Measurements from ENCODE around the gene PCSK1N. TPM values are rescaled to one million over a fixed set of nuclear protein-coding genes. Genes with fewer than 3 reads are reported as not detected.

The PCSK1N gene
- total RNA-seq, 2 donors from 2014 or later = 2.9 to 4.0 TPM

- DNase-seq = peak; percentile 69
- no peaks in the 10 kb centered on the region for H3K9me3 ChIP-seq (ENCODE audit: control insufficient read depth, low read length)
- H3K4me1 ChIP-seq (ENCODE audit: control insufficient read depth, insufficient read depth, low read length) = no peaks in the 10 kb centered on the region
- peaks cover 45% of the 10 kb centered on the region for H3K27me3 Mint-ChIP-seq (ENCODE audit: insufficient read depth)
- H3K27ac ChIP-seq (ENCODE audit: low read depth, low read length) = no peak overlapping the region
- H3K27me3 ChIP-seq (ENCODE audit: control insufficient read depth, insufficient read depth, low read length, poor library complexity, severe bottlenecking) = peaks cover 17% of the 10 kb centered on the region
- H3K27ac Mint-ChIP-seq = no peak overlapping the region
- 86 to 95% methylated on average over 19 to 67 of the region's 73 CpGs for WGBS, 2 experiments (ENCODE audit: insufficient coverage in 1 of 2, insufficient read length in 1 of 2)
- H3K4me3 Mint-ChIP-seq = peak overlapping the region; percentile 38
- no peak overlapping the region for H3K4me3 ChIP-seq (ENCODE audit: low read length)
- no peak overlapping the region for H3K9ac ChIP-seq (ENCODE audit: extremely low read depth, low read length, poor library complexity, severe bottlenecking)
- peaks cover 41% of the 10 kb centered on the region for H3K36me3 Mint-ChIP-seq (ENCODE audit: low read depth)
- TF ChIP-seq CTCF (conservative IDR thresholded peaks at IDR 0.05) = no peak
- H3K4me1 Mint-ChIP-seq = no peaks in the 10 kb centered on the region
- no peaks in the 10 kb centered on the region for H3K36me3 ChIP-seq (ENCODE audit: control insufficient read depth, insufficient read depth, low read length)
- H3K9me3 Mint-ChIP-seq = peaks cover 65% of the 10 kb centered on the region
These were observed 8.3 kb downstream of the PCSK1N start for GRCh38 chrX:48826876-48827653.

GRCh38 chrX:48826135-48826875 lies 9.1 kb downstream of the PCSK1N start, which contains the start of gene ERAS:
Gene ERAS, plus strand, starts transcription at chrX:48826513. Its CDS starts 2,611 bp downstream, at chrX:48829124.
- H3K4me1 Mint-ChIP-seq = no peaks in the 10 kb centered on the region
- H3K9me3 ChIP-seq (ENCODE audit: control insufficient read depth, low read length) = no peaks in the 10 kb centered on the region
- H3K27ac ChIP-seq (ENCODE audit: low read depth, low read length) = no peak within 1 kb of the TSS
- H3K27ac Mint-ChIP-seq = no peak within 1 kb of the TSS
- WGBS, 2 experiments (ENCODE audit: insufficient coverage in 1 of 2, insufficient read length in 1 of 2) = 96 to 98% methylated on average over 7 to 65 of the region's 67 CpGs
- no peak for DNase-seq
- peak within 1 kb of the TSS; percentile 38 for H3K4me3 Mint-ChIP-seq
- no peak for TF ChIP-seq CTCF (conservative IDR thresholded peaks at IDR 0.05)
- H3K27me3 Mint-ChIP-seq (ENCODE audit: insufficient read depth) = peaks cover 37% of the 10 kb centered on the region
- no peak within 1 kb of the TSS for H3K9ac ChIP-seq (ENCODE audit: extremely low read depth, low read length, poor library complexity, severe bottlenecking)
- H3K4me1 ChIP-seq (ENCODE audit: control insufficient read depth, insufficient read depth, low read length) = no peaks in the 10 kb centered on the region
- H3K4me3 ChIP-seq (ENCODE audit: low read length) = no peak within 1 kb of the TSS
- no peaks in the 10 kb centered on the region for H3K36me3 ChIP-seq (ENCODE audit: control insufficient read depth, insufficient read depth, low read length)
- peaks cover 69% of the 10 kb centered on the region for H3K9me3 Mint-ChIP-seq
- peaks cover 42% of the 10 kb centered on the region for H3K36me3 Mint-ChIP-seq (ENCODE audit: low read depth)
- peaks cover 9% of the 10 kb centered on the region for H3K27me3 ChIP-seq (ENCODE audit: control insufficient read depth, insufficient read depth, low read length, poor library complexity, severe bottlenecking)

DNA sequence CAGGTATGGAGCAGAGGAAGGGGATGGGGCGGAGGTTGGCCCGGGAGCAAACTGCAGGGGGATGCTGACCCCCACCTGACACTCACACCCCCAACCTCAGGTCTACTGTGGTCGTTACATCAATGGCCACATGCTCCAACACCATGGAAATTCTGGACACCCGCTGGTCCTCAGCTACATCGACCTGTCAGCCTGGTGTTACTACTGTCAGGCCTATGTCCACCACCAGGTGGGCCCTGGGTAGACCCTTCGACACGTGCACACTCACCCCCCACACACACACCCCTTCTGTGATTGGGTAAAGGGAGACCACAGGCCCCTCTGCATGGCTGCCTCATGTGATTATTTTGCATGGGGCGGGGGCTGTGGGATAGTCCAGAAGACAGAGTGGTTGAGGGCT lies 11.3 kb downstream of the PCSK1N start:
- Mint-ChIP-seq H3K4me3 (no peak overlapping the region), H3K36me3 (ENCODE audit: low read depth) (peaks cover 49% of the 10 kb centered on the region), H3K4me1 (no peaks in the 10 kb centered on the region), H3K27me3 (ENCODE audit: insufficient read depth) (peaks cover 16% of the 10 kb centered on the region), H3K27ac (no peak overlapping the region), H3K9me3 (peaks cover 68% of the 10 kb centered on the region)
- Histone ChIP-seq H3K9me3 (ENCODE audit: control insufficient read depth, low read length) (no peaks in the 10 kb centered on the region), H3K27me3 (ENCODE audit: control insufficient read depth, insufficient read depth, low read length, poor library complexity, severe bottlenecking) (no peaks in the 10 kb centered on the region), H3K36me3 (ENCODE audit: control insufficient read depth, insufficient read depth, low read length) (no peaks in the 10 kb centered on the region), H3K4me1 (ENCODE audit: control insufficient read depth, insufficient read depth, low read length) (no peaks in the 10 kb centered on the region), H3K27ac (ENCODE audit: low read depth, low read length) (no peak overlapping the region), H3K9ac (ENCODE audit: extremely low read depth, low read length, poor library complexity, severe bottlenecking) (no peak overlapping the region), H3K4me3 (ENCODE audit: low read length) (no peak overlapping the region)
- DNase-seq = no peak
- WGBS, 2 experiments (ENCODE audit: insufficient coverage in 1 of 2, insufficient read length in 1 of 2) = 95% methylated on average over 4 of the region's 8 CpGs; no CpG with 5 or more reads in 1 of the 2 experiments
- TF ChIP-seq CTCF (conservative IDR thresholded peaks at IDR 0.05) = no peak
